Measurements from ENCODE around the gene CPNE4.

CPNE4 gene

GRCh38 chr3:131605916-131606315 lies 428.9 kb downstream of the CPNE4 start:
- no peaks in the 10 kb centered on the region for H3K36me3 ChIP-seq (ENCODE audit: control insufficient read depth, insufficient read depth, low read length)
- H3K27ac ChIP-seq (ENCODE audit: low read length): no peak overlapping the region
- H3K4me1 ChIP-seq (ENCODE audit: control insufficient read depth, insufficient read depth, low read length): no peaks in the 10 kb centered on the region
- no peaks in the 10 kb centered on the region for H3K9me3 ChIP-seq (ENCODE audit: control insufficient read depth, insufficient read depth, low read length)
- no peaks in the 10 kb centered on the region for H3K27me3 ChIP-seq (ENCODE audit: control insufficient read depth, insufficient read depth, low read length)
- WGBS (ENCODE audit: insufficient coverage, insufficient read length): no CpG with 5 or more reads among the region's 2 CpGs
- DNase-seq (ENCODE audit: low read depth, low spot score): no peak
- H3K4me3 ChIP-seq (ENCODE audit: low read length): no peak overlapping the region

GRCh38 chr3:131602011-131602779 lies 432.6 kb downstream of the CPNE4 start:
- no peak overlapping the region for H3K4me3 ChIP-seq (ENCODE audit: low read length)
- no peaks in the 10 kb centered on the region for H3K36me3 ChIP-seq (ENCODE audit: control insufficient read depth, insufficient read depth, low read length)
- H3K4me1 ChIP-seq (ENCODE audit: control insufficient read depth, insufficient read depth, low read length): no peaks in the 10 kb centered on the region
- DNase-seq (ENCODE audit: low read depth, low spot score): no peak
- H3K9me3 ChIP-seq (ENCODE audit: control insufficient read depth, insufficient read depth, low read length): no peaks in the 10 kb centered on the region
- H3K27ac ChIP-seq (ENCODE audit: low read length): no peak overlapping the region
- H3K27me3 ChIP-seq (ENCODE audit: control insufficient read depth, insufficient read depth, low read length): no peaks in the 10 kb centered on the region

GRCh38 chr3:131597816-131598215 lies 437.0 kb downstream of the CPNE4 start:
- no peak for DNase-seq (ENCODE audit: low read depth, low spot score)
- Histone ChIP-seq H3K27ac (ENCODE audit: low read length) (no peak overlapping the region), H3K36me3 (ENCODE audit: control insufficient read depth, insufficient read depth, low read length) (no peaks in the 10 kb centered on the region), H3K27me3 (ENCODE audit: control insufficient read depth, insufficient read depth, low read length) (no peaks in the 10 kb centered on the region), H3K4me1 (ENCODE audit: control insufficient read depth, insufficient read depth, low read length) (no peaks in the 10 kb centered on the region), H3K4me3 (ENCODE audit: low read length) (no peak overlapping the region), H3K9me3 (ENCODE audit: control insufficient read depth, insufficient read depth, low read length) (no peaks in the 10 kb centered on the region)
- no CpG with 5 or more reads among the region's 1 CpG for WGBS (ENCODE audit: insufficient coverage, insufficient read length)

GRCh38 chr3:131596884-131597283 lies 437.9 kb downstream of the CPNE4 start:
- H3K9me3 ChIP-seq (ENCODE audit: control insufficient read depth, insufficient read depth, low read length): no peaks in the 10 kb centered on the region
- no peaks in the 10 kb centered on the region for H3K4me1 ChIP-seq (ENCODE audit: control insufficient read depth, insufficient read depth, low read length)
- DNase-seq (ENCODE audit: low read depth, low spot score): no peak
- no peaks in the 10 kb centered on the region for H3K36me3 ChIP-seq (ENCODE audit: control insufficient read depth, insufficient read depth, low read length)
- H3K27me3 ChIP-seq (ENCODE audit: control insufficient read depth, insufficient read depth, low read length): no peaks in the 10 kb centered on the region
- H3K4me3 ChIP-seq (ENCODE audit: low read length): no peak overlapping the region
- no peak overlapping the region for H3K27ac ChIP-seq (ENCODE audit: low read length)
- no CpG with 5 or more reads among the region's 1 CpG for WGBS (ENCODE audit: insufficient coverage, insufficient read length)

GRCh38 chr3:131591394-131592014 lies 443.3 kb downstream of the CPNE4 start:
- Histone ChIP-seq H3K9me3 (ENCODE audit: control insufficient read depth, insufficient read depth, low read length) (no peaks in the 10 kb centered on the region), H3K27me3 (ENCODE audit: control insufficient read depth, insufficient read depth, low read length) (no peaks in the 10 kb centered on the region), H3K36me3 (ENCODE audit: control insufficient read depth, insufficient read depth, low read length) (no peaks in the 10 kb centered on the region), H3K4me1 (ENCODE audit: control insufficient read depth, insufficient read depth, low read length) (no peaks in the 10 kb centered on the region), H3K27ac (ENCODE audit: low read length) (no peak overlapping the region), H3K4me3 (ENCODE audit: low read length) (no peak overlapping the region)
- WGBS (ENCODE audit: insufficient coverage, insufficient read length): no CpG with 5 or more reads among the region's 1 CpG
- DNase-seq (ENCODE audit: low read depth, low spot score): no peak

GRCh38 chr3:131586277-131586676 lies 448.5 kb downstream of the CPNE4 start:
- H3K27me3 ChIP-seq (ENCODE audit: control insufficient read depth, insufficient read depth, low read length): no peaks in the 10 kb centered on the region
- no peaks in the 10 kb centered on the region for H3K4me1 ChIP-seq (ENCODE audit: control insufficient read depth, insufficient read depth, low read length)
- H3K9me3 ChIP-seq (ENCODE audit: control insufficient read depth, insufficient read depth, low read length): no peaks in the 10 kb centered on the region
- H3K27ac ChIP-seq (ENCODE audit: low read length): no peak overlapping the region
- no peak overlapping the region for H3K4me3 ChIP-seq (ENCODE audit: low read length)
- DNase-seq (ENCODE audit: low read depth, low spot score): no peak
- no peaks in the 10 kb centered on the region for H3K36me3 ChIP-seq (ENCODE audit: control insufficient read depth, insufficient read depth, low read length)

GRCh38 chr3:131582438-131582837 lies 452.4 kb downstream of the CPNE4 start:
- H3K9me3 ChIP-seq (ENCODE audit: control insufficient read depth, insufficient read depth, low read length): no peaks in the 10 kb centered on the region
- no peak for DNase-seq (ENCODE audit: low read depth, low spot score)
- no CpG with 5 or more reads among the region's 1 CpG for WGBS (ENCODE audit: insufficient coverage, insufficient read length)

GRCh38 chr3:131568460-131568859 lies 466.4 kb downstream of the CPNE4 start:
- Histone ChIP-seq H3K27me3 (ENCODE audit: control insufficient read depth, insufficient read depth, low read length) (no peaks in the 10 kb centered on the region), H3K9me3 (ENCODE audit: control insufficient read depth, insufficient read depth, low read length) (no peaks in the 10 kb centered on the region), H3K4me1 (ENCODE audit: control insufficient read depth, insufficient read depth, low read length) (0 out of 2 replicates have a peak, but pooled peaks cover under 1% of the 10 kb centered on the region), H3K27ac (ENCODE audit: low read length) (no peak overlapping the region), H3K36me3 (ENCODE audit: control insufficient read depth, insufficient read depth, low read length) (no peaks in the 10 kb centered on the region), H3K4me3 (ENCODE audit: low read length) (no peak overlapping the region)
- no peak for DNase-seq (ENCODE audit: low read depth, low spot score)
- no CpG with 5 or more reads among the region's 5 CpGs for WGBS (ENCODE audit: insufficient coverage, insufficient read length)

More at GRCh38 chr3:131582438-131582837, 452.4 kb downstream of the CPNE4 start:
- H3K4me1 ChIP-seq (ENCODE audit: control insufficient read depth, insufficient read depth, low read length): no peaks in the 10 kb centered on the region
- no peaks in the 10 kb centered on the region for H3K27me3 ChIP-seq (ENCODE audit: control insufficient read depth, insufficient read depth, low read length)
- H3K4me3 ChIP-seq (ENCODE audit: low read length): no peak overlapping the region
- no peak overlapping the region for H3K27ac ChIP-seq (ENCODE audit: low read length)
- H3K36me3 ChIP-seq (ENCODE audit: control insufficient read depth, insufficient read depth, low read length): no peaks in the 10 kb centered on the region

GRCh38 chr3:131564812-131565211 lies 470.0 kb downstream of the CPNE4 start:
- H3K27me3 ChIP-seq (ENCODE audit: control insufficient read depth, insufficient read depth, low read length): no peaks in the 10 kb centered on the region
- H3K27ac ChIP-seq (ENCODE audit: low read length): no peak overlapping the region
- no peak overlapping the region for H3K4me3 ChIP-seq (ENCODE audit: low read length)
- H3K36me3 ChIP-seq (ENCODE audit: control insufficient read depth, insufficient read depth, low read length): no peaks in the 10 kb centered on the region
- DNase-seq (ENCODE audit: low read depth, low spot score): no peak
- H3K9me3 ChIP-seq (ENCODE audit: control insufficient read depth, insufficient read depth, low read length): no peaks in the 10 kb centered on the region
- 0 out of 2 replicates have a peak, but pooled peaks cover 1% of the 10 kb centered on the region for H3K4me1 ChIP-seq (ENCODE audit: control insufficient read depth, insufficient read depth, low read length)
- WGBS (ENCODE audit: insufficient coverage, insufficient read length): no CpG with 5 or more reads among the region's 4 CpGs

GRCh38 chr3:131561511-131561910 lies 473.3 kb downstream of the CPNE4 start:
- Histone ChIP-seq H3K36me3 (ENCODE audit: control insufficient read depth, insufficient read depth, low read length) (no peaks in the 10 kb centered on the region), H3K4me1 (ENCODE audit: control insufficient read depth, insufficient read depth, low read length) (peaks cover 1% of the 10 kb centered on the region; the same call in 1 of the 2 replicates), H3K9me3 (ENCODE audit: control insufficient read depth, insufficient read depth, low read length) (no peaks in the 10 kb centered on the region), H3K27ac (ENCODE audit: low read length) (no peak overlapping the region), H3K27me3 (ENCODE audit: control insufficient read depth, insufficient read depth, low read length) (no peaks in the 10 kb centered on the region), H3K4me3 (ENCODE audit: low read length) (no peak overlapping the region)
- no peak for DNase-seq (ENCODE audit: low read depth, low spot score)
- no CpG with 5 or more reads among the region's 2 CpGs for WGBS (ENCODE audit: insufficient coverage, insufficient read length)

GRCh38 chr3:131560795-131561194 lies 474.0 kb downstream of the CPNE4 start:
- Histone ChIP-seq H3K4me3 (ENCODE audit: low read length) (no peak overlapping the region), H3K27me3 (ENCODE audit: control insufficient read depth, insufficient read depth, low read length) (no peaks in the 10 kb centered on the region), H3K27ac (ENCODE audit: low read length) (no peak overlapping the region), H3K9me3 (ENCODE audit: control insufficient read depth, insufficient read depth, low read length) (no peaks in the 10 kb centered on the region), H3K4me1 (ENCODE audit: control insufficient read depth, insufficient read depth, low read length) (peaks cover 1% of the 10 kb centered on the region; the same call in 1 of the 2 replicates), H3K36me3 (ENCODE audit: control insufficient read depth, insufficient read depth, low read length) (no peaks in the 10 kb centered on the region)
- no peak for DNase-seq (ENCODE audit: low read depth, low spot score)
- no CpG with 5 or more reads among the region's 3 CpGs for WGBS (ENCODE audit: insufficient coverage, insufficient read length)
